Hematopoietic multipotent progenitor cell treated with erythropoietin and hydrocortisone succinate and interleukin-3 and kit ligand, for 6 days (in vitro differentiated cells): ENCODE data around the gene GYG1.

Experiments
- DNase-seq: peaks from one replicate; pipeline ENCODE4 v3.0.0-alpha.2; 2015

GYG1 gene

GRCh38 chr3:149019580-149019979, 28.2 kb downstream of the GYG1 start:
- no peak for DNase-seq

GRCh38 chr3:149020196-149020838, 29.0 kb downstream of the GYG1 start:
- no peak for DNase-seq

- no peak for DNase-seq
These were observed 29.5 kb downstream of the GYG1 start for GRCh38 chr3:149020839-149021252.

GRCh38 chr3:149021830-149022229, 30.5 kb downstream of the GYG1 start:
- DNase-seq, result no peak

GRCh38 chr3:149023951-149024350, 32.6 kb downstream of the GYG1 start:
- no peak for DNase-seq

- DNase-seq, result no peak
These were observed 35.4 kb downstream of the GYG1 start for GRCh38 chr3:149026718-149027117.

GRCh38 chr3:149031096-149031495, 39.8 kb downstream of the GYG1 start:
- no peak for DNase-seq

GRCh38 chr3:149037684-149038083, 46.3 kb downstream of the GYG1 start:
- no peak for DNase-seq

GRCh38 chr3:149038322-149038721, 47.0 kb downstream of the GYG1 start:
- DNase-seq, result no peak

- DNase-seq, result no peak
These were observed 51.5 kb downstream of the GYG1 start for GRCh38 chr3:149042789-149043386.

- DNase-seq, result no peak
These were observed 53.2 kb downstream of the GYG1 start for GRCh38 chr3:149044339-149045083.

- no peak for DNase-seq
These were observed 64.2 kb downstream of the GYG1 start for GRCh38 chr3:149055575-149055974.

- DNase-seq, result no peak
These were observed 66.9 kb downstream of the GYG1 start for GRCh38 chr3:149058198-149058597.

GRCh38 chr3:149058602-149059001, 67.3 kb downstream of the GYG1 start:
- no peak for DNase-seq

- DNase-seq, result no peak
These were observed 70.4 kb downstream of the GYG1 start for GRCh38 chr3:149061776-149062175.

GRCh38 chr3:149067883-149068282, 76.5 kb downstream of the GYG1 start:
- DNase-seq, result no peak
